ENCODE data around the gene CCDC82.

CCDC82 gene

DNA sequence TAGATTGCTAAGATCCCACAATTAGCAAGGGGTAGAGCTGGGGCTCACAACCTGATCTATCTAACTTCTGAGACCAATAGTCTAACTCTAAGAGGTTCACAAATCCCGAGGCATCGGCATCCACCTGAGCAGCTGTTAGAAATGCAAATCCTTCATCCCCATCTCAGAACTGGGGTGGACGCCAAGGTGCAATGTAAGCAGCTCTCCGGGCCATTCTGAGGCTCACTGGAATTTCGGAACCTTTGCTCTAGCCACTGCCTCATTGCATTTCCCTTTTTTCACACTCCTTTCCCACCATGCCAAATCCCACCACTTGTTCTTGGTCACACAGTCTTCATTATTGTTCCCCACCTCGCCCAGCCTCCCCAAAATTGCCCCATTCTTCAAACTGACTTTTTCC, 76.5 kb downstream of the CCDC82 start:
- TF ChIP-seq, protein P1, sequence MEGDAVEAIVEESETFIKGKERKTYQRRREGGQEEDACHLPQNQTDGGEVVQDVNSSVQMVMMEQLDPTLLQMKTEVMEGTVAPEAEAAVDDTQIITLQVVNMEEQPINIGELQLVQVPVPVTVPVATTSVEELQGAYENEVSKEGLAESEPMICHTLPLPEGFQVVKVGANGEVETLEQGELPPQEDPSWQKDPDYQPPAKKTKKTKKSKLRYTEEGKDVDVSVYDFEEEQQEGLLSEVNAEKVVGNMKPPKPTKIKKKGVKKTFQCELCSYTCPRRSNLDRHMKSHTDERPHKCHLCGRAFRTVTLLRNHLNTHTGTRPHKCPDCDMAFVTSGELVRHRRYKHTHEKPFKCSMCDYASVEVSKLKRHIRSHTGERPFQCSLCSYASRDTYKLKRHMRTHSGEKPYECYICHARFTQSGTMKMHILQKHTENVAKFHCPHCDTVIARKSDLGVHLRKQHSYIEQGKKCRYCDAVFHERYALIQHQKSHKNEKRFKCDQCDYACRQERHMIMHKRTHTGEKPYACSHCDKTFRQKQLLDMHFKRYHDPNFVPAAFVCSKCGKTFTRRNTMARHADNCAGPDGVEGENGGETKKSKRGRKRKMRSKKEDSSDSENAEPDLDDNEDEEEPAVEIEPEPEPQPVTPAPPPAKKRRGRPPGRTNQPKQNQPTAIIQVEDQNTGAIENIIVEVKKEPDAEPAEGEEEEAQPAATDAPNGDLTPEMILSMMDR (IDR thresholded peaks at IDR 0.05; ENCODE audit: low read depth, low read length): no peak
- no peak for DNase-seq (ENCODE audit: low read depth, low spot score)
- in situ Hi-C loops (cut with HindIII; ENCODE audit: low sequenced_read_pairs): no loop called here
- no peak overlapping the region for H3K4me3 ChIP-seq (ENCODE audit: low read depth, low read length)

DNA sequence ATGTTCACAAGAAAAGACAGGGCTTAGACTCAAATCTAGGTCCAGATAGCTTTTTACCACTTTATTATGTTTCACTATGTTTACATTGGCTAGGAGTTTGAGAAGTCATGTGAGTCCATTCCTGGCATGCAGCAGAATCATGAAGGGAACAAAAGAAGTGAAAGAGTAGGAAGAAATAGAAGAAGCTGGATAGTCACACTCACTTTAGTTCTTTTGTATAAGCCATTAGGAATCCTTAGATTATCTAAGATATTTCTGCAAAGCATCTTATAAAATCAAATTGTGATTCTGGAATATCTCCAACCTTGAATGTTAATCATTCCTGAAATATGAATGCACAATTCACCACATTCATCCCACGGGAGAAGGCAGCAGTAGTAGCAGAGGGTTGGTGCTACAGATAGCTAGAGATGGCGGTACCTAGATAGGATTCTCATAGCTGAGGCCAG, 78.6 kb downstream of the CCDC82 start:
- peak; percentile 82 for DNase-seq (ENCODE audit: low read depth, low spot score)
- TF ChIP-seq, protein P1 (IDR thresholded peaks at IDR 0.05; ENCODE audit: low read depth, low read length): no peak
- no peak overlapping the region for H3K4me3 ChIP-seq (ENCODE audit: low read depth, low read length)
- in situ Hi-C loops (cut with HindIII; ENCODE audit: low sequenced_read_pairs): no loop called here

DNA sequence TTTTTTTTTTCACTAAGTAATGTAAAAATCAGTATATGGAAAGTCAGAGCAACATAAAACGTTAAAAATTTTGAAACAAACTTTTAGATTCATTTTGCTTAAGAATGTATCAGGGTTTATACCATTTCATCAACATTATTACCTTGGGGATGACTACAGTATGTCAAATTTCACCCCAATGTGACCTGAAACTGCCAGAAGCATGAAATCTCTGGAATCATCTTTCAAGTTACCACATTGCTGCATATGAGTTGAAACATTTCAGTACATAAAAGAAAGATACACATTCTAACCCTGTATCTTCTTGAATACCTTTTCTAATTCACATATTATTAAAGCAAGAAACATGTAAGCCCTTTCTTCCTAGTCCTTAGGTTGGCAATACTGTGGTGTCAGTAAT, 79.5 kb downstream of the CCDC82 start:
- TF ChIP-seq, protein P1 (IDR thresholded peaks at IDR 0.05; ENCODE audit: low read depth, low read length): no peak

DNA sequence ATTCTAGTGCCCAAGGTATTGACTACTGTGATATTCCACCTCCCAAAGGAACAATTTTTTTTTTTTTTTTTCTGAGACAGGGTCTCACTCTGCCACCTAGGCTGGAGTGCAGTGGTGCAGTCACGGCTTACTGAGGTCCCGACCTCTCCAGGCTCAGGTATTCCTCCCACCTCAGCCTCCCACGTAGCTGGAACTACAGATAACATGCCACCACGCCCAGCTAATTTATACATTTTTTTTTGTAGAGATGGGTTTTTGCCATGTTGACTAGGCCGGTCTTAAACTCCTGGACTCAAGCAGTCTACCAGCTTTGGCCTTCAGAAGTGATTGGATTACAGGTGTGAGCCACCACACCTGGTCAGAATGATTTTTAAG, 80.1 kb downstream of the CCDC82 start:
- no peak for DNase-seq (ENCODE audit: low read depth, low spot score)
- in situ Hi-C loops (cut with HindIII; ENCODE audit: low sequenced_read_pairs): no loop called here
- TF ChIP-seq, protein P1 (IDR thresholded peaks at IDR 0.05; ENCODE audit: low read depth, low read length): no peak
- no peak overlapping the region for H3K4me3 ChIP-seq (ENCODE audit: low read depth, low read length)

More for the DNA sequence above, 79.5 kb downstream of the CCDC82 start:
- H3K4me3 ChIP-seq (ENCODE audit: low read depth, low read length): no peak overlapping the region
- no peak for DNase-seq (ENCODE audit: low read depth, low spot score)
- in situ Hi-C loops (cut with HindIII; ENCODE audit: low sequenced_read_pairs): no loop called here

DNA sequence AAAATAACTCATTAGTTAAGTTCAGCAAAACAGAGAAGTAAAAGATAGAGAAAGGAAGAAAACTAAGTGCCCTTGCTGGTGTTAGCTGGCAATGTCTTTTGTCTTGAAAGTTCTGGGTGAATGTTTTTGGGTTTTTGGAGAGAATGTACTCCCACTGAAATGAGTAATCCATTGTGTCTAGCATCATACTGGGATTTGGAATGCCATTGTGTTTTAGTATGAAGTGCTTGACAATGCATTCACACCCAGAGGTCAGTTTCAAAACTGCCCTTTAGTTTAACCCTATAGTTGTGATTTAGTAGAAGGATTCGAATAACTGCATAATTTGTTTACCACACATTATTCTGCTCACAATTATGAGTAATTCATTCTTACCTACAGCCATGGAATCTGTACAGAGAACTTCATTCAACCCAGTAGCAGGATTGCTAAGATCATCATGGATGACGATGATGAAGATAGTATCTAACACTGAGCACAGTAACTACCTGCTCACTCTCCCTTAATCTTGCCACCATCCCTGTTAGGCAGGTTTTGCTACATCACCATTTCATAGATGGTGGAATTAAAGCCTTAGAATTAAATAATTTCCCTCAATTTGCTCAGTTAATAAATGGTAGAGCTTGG, 80.6 kb downstream of the CCDC82 start:
- no peak for DNase-seq (ENCODE audit: low read depth, low spot score)
- no peak overlapping the region for H3K4me3 ChIP-seq (ENCODE audit: low read depth, low read length)
- in situ Hi-C loops (cut with HindIII; ENCODE audit: low sequenced_read_pairs): no loop called here

DNA sequence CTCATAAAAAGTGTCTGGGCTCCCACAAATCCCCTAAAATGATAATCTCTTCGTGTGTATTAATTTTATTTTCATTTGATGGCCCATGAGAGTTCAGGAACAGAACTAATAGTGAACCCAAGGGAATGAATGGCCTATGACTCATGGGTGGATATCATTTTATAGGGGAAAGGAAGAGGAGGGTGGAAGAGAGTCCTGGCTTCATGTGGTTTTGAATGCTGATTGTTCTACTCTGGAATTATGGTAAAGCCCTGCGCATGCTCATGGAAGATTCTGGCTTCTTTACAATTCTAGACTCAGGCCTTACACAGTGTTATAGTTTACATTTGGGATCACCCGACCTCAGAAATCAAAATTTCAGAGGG, 82.0 kb downstream of the CCDC82 start:
- peak overlapping the region; percentile 23 for H3K4me3 ChIP-seq (ENCODE audit: low read depth, low read length)
- in situ Hi-C loops (cut with HindIII; ENCODE audit: low sequenced_read_pairs): no loop called here
- peak; percentile 93 for DNase-seq (ENCODE audit: low read depth, low spot score)
- TF ChIP-seq, protein P1 (IDR thresholded peaks at IDR 0.05; ENCODE audit: low read depth, low read length): no peak

More for the DNA sequence above, 80.6 kb downstream of the CCDC82 start:
- TF ChIP-seq, protein P1 (IDR thresholded peaks at IDR 0.05; ENCODE audit: low read depth, low read length): no peak

All from astrocyte of the spinal cord (primary cell).